DMS153 (cell line): ENCODE data around the gene NAV3.

Experiments
- DNase-seq: peaks from one replicate; lab custom pipeline; 2025; lab: John Stamatoyannopoulos, UW

The NAV3 gene

GRCh38 chr12:77842430-77842829, 11.7 kb downstream of the NAV3 start:
- DNase-seq = no peak

- no peak for DNase-seq
These were observed 15.1 kb downstream of the NAV3 start for GRCh38 chr12:77845831-77846230.

- DNase-seq = peak; percentile 40
These were observed 16.4 kb downstream of the NAV3 start for GRCh38 chr12:77847060-77847541.

GRCh38 chr12:77847680-77848431, 17.2 kb downstream of the NAV3 start:
- DNase-seq = no peak

DNA sequence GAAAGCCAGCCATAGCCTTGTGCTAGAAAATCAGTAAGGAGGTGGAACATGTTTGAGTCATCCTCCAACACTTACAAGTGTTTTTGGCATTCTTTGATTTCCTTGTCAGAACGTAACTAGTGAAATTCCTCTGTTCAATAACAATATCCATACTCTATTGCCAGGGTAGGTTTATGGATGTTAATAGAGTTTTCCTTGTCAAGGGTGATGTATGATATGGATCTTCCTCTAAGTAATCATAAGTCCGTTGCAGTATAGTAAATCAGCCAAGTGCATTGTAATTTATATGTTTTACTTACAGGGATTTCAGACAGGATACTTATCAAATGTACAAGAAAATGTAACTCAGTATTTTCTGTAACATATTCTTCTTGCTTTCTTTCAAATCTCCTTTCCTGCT, 19.4 kb downstream of the NAV3 start:
- DNase-seq = no peak

DNA sequence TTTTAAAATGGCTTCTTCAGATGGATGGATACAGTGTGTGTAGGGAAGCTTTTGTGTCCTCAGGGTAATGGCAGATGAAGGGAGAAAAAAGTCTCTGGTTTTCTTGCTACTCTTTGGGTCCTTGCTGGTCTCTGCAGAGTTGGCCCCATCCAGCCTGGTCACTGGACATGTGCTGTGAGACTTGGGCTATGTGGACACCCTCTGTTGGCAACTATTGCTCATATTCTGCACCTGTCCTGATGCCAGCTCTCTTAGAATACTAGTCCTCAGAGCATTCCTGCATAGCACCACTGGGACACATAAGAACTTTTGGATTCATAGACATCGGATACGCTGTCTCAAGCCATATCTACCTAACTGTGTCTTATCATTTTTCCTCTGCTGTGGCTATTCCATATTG, 20.0 kb downstream of the NAV3 start:
- no peak for DNase-seq

DNA sequence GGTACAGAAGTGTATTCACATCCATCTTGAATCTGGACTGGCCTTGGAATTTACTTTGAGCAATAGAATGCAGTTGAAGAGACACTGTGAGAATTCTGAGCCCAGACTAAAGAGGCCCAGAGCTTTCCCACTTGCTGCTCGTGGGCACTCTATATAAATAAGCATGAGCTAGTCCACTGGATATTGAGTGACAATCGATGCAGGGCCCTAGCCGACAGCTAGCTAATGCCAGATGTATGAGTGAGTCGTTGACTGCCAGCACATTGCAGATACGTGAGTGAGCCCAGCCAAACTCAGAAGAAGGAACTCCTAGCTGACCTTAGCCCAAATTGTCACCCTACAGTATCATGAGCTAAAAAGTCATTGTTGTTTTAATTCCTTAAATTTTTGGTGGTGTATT, 24.9 kb downstream of the NAV3 start:
- DNase-seq = no peak

DNA sequence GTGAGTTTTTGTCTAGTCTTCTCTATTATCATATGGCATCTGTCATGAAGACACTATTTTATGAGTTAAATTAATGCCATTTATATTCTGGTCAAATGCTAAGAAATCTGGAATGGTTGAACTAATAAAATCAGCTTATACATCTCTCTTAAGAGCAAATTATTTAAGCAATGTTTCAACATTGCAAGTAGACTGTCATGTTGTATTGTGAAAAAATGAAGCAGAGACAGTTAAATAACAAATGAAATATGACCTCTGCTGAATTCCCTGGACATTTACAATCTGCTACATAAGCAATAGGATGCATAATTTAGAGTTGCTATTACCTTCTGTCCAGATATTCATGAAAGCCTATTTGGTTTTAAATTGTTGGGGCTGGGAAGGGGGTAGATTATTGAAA, 30.6 kb downstream of the NAV3 start:
- DNase-seq = no peak

DNA sequence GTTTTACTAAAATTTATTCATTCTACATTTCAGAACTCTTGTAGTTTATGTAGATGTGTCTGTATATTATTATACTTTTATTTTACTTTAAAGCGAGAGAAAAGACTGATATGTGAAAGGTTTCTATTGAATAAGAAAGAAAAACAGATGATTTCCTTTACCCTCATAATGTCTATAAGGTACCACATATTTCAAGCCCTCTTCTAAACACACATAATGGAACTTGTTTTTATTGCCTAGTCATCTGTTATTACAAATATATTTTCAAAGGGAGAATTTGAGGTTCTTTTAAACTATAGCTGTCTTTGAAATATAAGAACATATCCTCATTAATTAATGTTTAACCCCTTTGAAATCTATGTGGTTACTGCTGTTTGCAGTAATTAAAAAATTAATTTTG, 34.5 kb downstream of the NAV3 start:
- DNase-seq = no peak

GRCh38 chr12:77878901-77879300, 48.2 kb downstream of the NAV3 start:
- no peak for DNase-seq

- DNase-seq = no peak
These were observed 52.0 kb downstream of the NAV3 start for GRCh38 chr12:77882709-77883108.

DNA sequence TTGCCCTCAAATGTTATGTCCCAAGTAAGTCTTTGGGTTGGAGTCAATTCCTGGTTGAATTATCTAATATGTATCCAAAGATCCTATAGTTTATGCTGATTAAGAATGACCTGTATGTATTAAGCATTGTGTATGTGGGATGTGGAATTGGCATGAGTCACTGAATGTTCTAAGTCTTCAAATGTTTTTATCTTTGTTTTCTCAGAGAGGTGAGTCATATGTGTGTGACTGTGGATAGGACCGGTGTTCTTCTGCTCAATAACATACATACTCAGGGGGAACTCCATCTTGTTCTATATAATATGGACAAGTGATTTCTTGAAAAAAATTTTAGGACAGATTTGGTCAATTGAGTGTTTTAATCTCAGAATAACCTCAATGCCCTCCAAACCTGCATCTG, 57.9 kb downstream of the NAV3 start:
- DNase-seq = no peak

GRCh38 chr12:77891518-77892147, 60.9 kb downstream of the NAV3 start:
- DNase-seq = no peak

DNA sequence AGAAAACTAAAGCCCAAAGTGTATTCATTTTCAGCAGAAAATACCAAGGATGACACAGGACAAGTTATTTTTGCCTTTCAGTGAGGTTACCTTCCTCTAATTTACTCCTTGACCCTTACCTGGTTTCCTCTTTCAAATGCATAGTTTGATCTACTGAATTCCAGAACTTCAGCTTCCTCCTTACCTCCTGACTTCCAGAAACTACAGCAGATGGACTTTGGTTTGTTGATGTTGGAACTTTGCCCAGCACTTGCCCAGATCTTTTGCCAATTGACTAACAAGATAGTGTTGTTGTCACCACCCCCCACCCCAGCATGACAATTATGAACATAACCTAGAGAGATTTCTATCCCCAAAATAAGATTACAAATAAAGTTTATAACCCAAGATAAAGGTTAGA, 63.2 kb downstream of the NAV3 start:
- DNase-seq = no peak

GRCh38 chr12:77894556-77894955, 63.9 kb downstream of the NAV3 start:
- no peak for DNase-seq

DNA sequence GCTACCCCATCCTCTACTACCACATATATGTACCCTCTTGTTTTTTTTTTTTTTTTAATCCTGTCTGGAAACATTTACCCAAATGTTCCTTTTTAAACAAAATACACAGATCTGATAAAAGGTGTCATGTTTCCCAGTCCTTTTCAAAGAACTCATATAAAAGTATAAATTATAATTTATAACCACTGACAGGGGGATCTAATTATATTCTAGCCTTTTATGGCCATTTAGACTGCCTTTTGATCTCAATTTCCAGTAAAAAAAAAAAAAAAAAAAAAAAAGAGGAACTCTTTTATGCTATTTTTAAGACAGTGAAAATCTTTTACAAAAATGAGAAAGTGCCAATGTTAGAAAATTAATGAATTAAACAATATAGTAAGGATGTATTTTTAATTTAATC, 65.0 kb downstream of the NAV3 start:
- DNase-seq = no peak

- DNase-seq = no peak
These were observed 77.2 kb downstream of the NAV3 start for GRCh38 chr12:77907936-77908335.

DNA sequence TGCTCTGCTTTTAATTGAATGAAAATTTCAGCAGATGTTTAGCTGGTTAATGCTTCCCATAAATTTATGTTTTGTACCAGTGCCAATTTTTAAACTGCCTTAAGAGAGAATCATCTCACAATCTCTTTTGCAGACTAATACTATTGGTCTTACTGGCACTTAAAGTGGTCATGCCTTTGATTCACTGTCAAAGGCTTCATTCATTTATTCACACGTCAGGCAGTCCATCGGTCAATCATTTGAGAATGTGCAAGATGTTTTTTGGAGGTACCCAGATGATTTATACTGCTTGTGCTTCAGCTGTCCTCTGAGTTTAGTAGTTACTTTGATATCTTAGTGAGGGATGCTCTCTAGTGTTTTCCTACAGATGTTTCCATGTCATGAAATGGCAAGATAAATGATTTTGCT, 83.4 kb downstream of the NAV3 start:
- DNase-seq = peak; percentile 30

DNA sequence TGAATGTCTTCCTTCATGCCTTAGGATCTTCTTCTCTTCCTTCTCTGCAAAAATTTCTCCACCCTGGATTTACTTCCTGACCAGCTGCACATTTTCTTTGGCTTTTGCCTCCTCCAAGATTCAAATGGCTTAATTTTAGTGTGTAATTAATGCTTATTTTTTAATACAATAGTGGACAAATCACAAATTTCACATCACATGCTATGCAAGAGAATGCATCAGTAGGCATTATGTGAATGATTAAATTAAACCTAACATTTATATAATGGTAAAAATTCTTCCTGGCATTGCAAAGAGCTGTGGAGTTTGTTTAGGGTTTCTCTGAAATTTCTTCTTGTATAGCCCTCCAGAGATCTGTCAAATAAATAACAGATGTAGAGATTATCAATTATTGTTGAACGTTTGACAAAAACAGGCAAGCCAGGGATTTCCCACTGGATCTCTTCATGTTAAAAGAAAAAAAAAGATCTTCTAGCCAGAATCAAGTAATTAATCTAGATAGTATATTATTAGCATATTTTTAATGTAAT, 84.4 kb downstream of the NAV3 start:
- DNase-seq = no peak

DNA sequence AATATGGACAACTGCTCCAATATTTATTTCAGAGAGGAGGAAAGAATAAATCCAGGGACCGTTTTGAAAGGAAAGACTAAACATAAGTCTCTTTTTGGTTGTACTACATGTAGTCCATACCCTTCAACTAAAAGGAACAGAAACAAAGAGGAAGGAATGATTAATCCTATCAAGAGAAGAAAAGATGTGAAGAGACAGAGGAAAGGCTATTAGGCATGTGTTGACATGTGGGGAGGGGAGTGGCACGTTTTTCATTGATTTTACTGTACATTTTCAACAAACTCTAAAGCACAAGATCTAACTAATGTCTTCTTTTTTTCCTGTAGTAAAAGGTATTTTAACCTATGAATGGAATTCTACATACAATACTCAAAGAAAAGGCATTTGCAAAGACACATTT, 85.6 kb downstream of the NAV3 start:
- no peak for DNase-seq

DNA sequence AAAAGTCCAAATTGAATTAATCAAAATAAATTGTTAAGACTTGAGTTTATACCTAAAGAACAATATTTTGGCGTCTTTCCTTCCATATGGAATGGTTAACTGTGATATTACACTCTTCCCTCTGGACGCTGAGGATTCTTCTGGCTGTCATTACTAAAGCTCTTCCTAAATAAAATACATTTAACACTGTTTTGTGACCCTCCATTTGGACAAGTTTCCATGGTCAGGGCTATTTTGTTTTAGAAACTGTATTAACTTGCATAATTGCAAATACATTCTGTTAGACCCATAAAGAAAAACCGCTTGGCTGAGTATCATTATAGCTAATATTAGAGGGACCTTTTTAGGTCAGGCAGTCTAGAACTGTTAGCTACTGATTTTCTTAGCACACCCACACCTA, 87.4 kb downstream of the NAV3 start:
- no peak for DNase-seq

- no peak for DNase-seq
These were observed 88.8 kb downstream of the NAV3 start for GRCh38 chr12:77919450-77919849.

GRCh38 chr12:77923882-77924281, 93.2 kb downstream of the NAV3 start:
- no peak for DNase-seq

- no peak for DNase-seq
These were observed 94.0 kb downstream of the NAV3 start for GRCh38 chr12:77924703-77925102.
